ENCODE measurements around the gene ADSS2.

ADSS2 gene

GRCh38 chr1:244451539-244451950, at the start of gene ADSS2 (continued):
- TF ChIP-seq ZNF747 (tag by site-specific recombination; IDR thresholded peaks at IDR 0.05) (no peak), KLF1 (tag by site-specific recombination; IDR thresholded peaks at IDR 0.05) (peak; percentile 54; the same call in 1 of the 2 replicates), IKZF3 (tag by site-specific recombination; IDR thresholded peaks at IDR 0.05) (no peak), ZFP41 (tag by site-specific recombination; IDR thresholded peaks at IDR 0.05; ENCODE audit: borderline replicate concordance) (no peak), ZNF16 (tag by site-specific recombination; IDR thresholded peaks at IDR 0.05; ENCODE audit: low read depth) (peak; percentile 12; the same call in 1 of the 2 replicates), TRIM28 (IDR thresholded peaks at IDR 0.05; ENCODE audit: borderline replicate concordance, low read length) (no peak), KLF7 (tag by site-specific recombination; IDR thresholded peaks at IDR 0.05; ENCODE audit: borderline replicate concordance) (no peak; the same call in 1 of the 2 replicates), EGR2 (tag by site-specific recombination; IDR thresholded peaks at IDR 0.05; ENCODE audit: low read depth) (no peak), ZNF391 (tag by site-specific recombination; IDR thresholded peaks at IDR 0.05; ENCODE audit: borderline replicate concordance, low read depth) (peak; percentile 91; the same call in 1 of the 2 replicates), KLF9 (tag by site-specific recombination; IDR thresholded peaks at IDR 0.05; ENCODE audit: low read depth) (no peak), KLF17 (tag by site-specific recombination; IDR thresholded peaks at IDR 0.05) (peak; percentile 65), FEZF1 (tag by site-specific recombination; IDR thresholded peaks at IDR 0.05) (no peak), MEIS1 (CRISPR knock-in tag; IDR thresholded peaks at IDR 0.05; ENCODE audit: borderline replicate concordance) (no peak), ZBTB20 (tag by site-specific recombination; IDR thresholded peaks at IDR 0.05) (peak; percentile 99), ZBTB1 (tag by site-specific recombination; IDR thresholded peaks at IDR 0.05) (no peak), PRDM1 (tag by site-specific recombination; IDR thresholded peaks at IDR 0.05) (no peak), ZNF133 (tag by site-specific recombination; IDR thresholded peaks at IDR 0.05) (peak; percentile 19; the same call in 1 of the 2 replicates), ZNF239 (tag by site-specific recombination; IDR thresholded peaks at IDR 0.05) (no peak), ZNF10 (tag by site-specific recombination; IDR thresholded peaks at IDR 0.05) (peak; percentile 66; the same call in 1 of the 2 replicates)
- TF ChIP-seq, protein P1, sequence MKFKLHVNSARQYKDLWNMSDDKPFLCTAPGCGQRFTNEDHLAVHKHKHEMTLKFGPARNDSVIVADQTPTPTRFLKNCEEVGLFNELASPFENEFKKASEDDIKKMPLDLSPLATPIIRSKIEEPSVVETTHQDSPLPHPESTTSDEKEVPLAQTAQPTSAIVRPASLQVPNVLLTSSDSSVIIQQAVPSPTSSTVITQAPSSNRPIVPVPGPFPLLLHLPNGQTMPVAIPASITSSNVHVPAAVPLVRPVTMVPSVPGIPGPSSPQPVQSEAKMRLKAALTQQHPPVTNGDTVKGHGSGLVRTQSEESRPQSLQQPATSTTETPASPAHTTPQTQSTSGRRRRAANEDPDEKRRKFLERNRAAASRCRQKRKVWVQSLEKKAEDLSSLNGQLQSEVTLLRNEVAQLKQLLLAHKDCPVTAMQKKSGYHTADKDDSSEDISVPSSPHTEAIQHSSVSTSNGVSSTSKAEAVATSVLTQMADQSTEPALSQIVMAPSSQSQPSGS (tag by site-specific recombination; IDR thresholded peaks at IDR 0.05; ENCODE audit: low read depth): no peak
- TF ChIP-seq, protein P2, sequence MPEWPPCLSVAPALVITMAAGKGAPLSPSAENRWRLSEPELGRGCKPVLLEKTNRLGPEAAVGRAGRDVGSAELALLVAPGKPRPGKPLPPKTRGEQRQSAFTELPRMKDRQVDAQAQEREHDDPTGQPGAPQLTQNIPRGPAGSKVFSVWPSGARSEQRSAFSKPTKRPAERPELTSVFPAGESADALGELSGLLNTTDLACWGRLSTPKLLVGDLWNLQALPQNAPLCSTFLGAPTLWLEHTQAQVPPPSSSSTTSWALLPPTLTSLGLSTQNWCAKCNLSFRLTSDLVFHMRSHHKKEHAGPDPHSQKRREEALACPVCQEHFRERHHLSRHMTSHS (tag by site-specific recombination; IDR thresholded peaks at IDR 0.05): no peak
- TF ChIP-seq, protein P3, sequence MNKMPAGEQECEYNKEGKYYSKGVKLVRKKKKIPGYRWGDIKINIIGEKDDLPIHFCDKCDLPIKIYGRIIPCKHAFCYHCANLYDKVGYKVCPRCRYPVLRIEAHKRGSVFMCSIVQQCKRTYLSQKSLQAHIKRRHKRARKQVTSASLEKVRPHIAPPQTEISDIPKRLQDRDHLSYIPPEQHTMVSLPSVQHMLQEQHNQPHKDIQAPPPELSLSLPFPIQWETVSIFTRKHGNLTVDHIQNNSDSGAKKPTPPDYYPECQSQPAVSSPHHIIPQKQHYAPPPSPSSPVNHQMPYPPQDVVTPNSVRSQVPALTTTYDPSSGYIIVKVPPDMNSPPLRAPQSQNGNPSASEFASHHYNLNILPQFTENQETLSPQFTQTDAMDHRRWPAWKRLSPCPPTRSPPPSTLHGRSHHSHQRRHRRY (tag by site-specific recombination; IDR thresholded peaks at IDR 0.05): 0 out of 2 replicates have a peak, but pooled peaks have one; percentile 28
- TF ChIP-seq, protein P4, sequence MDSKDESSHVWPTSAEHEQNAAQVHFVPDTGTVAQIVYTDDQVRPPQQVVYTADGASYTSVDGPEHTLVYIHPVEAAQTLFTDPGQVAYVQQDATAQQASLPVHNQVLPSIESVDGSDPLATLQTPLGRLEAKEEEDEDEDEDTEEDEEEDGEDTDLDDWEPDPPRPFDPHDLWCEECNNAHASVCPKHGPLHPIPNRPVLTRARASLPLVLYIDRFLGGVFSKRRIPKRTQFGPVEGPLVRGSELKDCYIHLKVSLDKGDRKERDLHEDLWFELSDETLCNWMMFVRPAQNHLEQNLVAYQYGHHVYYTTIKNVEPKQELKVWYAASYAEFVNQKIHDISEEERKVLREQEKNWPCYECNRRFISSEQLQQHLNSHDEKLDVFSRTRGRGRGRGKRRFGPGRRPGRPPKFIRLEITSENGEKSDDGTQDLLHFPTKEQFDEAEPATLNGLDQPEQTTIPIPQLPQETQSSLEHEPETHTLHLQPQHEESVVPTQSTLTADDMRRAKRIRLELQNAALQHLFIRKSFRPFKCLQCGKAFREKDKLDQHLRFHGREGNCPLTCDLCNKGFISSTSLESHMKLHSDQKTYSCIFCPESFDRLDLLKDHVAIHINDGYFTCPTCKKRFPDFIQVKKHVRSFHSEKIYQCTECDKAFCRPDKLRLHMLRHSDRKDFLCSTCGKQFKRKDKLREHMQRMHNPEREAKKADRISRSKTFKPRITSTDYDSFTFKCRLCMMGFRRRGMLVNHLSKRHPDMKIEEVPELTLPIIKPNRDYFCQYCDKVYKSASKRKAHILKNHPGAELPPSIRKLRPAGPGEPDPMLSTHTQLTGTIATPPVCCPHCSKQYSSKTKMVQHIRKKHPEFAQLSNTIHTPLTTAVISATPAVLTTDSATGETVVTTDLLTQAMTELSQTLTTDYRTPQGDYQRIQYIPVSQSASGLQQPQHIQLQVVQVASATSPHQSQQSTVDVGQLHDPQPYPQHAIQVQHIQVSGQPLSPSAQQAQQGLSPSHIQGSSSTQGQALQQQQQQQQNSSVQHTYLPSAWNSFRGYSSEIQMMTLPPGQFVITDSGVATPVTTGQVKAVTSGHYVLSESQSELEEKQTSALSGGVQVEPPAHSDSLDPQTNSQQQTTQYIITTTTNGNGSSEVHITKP (tag by site-specific recombination; IDR thresholded peaks at IDR 0.05): no peak
- TF ChIP-seq, protein P5, sequence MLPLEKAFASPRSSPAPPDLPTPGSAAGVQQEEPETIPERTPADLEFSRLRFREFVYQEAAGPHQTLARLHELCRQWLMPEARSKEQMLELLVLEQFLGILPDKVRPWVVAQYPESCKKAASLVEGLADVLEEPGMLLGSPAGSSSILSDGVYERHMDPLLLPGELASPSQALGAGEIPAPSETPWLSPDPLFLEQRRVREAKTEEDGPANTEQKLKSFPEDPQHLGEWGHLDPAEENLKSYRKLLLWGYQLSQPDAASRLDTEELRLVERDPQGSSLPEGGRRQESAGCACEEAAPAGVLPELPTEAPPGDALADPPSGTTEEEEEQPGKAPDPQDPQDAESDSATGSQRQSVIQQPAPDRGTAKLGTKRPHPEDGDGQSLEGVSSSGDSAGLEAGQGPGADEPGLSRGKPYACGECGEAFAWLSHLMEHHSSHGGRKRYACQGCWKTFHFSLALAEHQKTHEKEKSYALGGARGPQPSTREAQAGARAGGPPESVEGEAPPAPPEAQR (tag by site-specific recombination; IDR thresholded peaks at IDR 0.05): no peak
